ENCODE measurements around the gene PBX3. TPM values are rescaled to one million over a fixed set of nuclear protein-coding genes. Genes with fewer than 3 reads are reported as not detected.

Gene PBX3
- total and polyA plus RNA-seq, 9 of the 15 experiments (the other 6 are each of a cell fraction or from before 2014, with no cell fraction given): 0.14 to 5.8 (median 0.92) TPM

GRCh38 chr9:125810161-125810560 lies 63.0 kb downstream of the PBX3 start:
- H3K27ac ChIP-seq (ENCODE audit: extremely low read depth, low read depth, low read length): no peak overlapping the region
- no peaks in the 10 kb centered on the region for H3K36me3 ChIP-seq (ENCODE audit: control insufficient read depth, insufficient read depth, low read length)
- in situ Hi-C loops (cut with MboI): no loop called here
- no peak overlapping the region for H3K4me3 ChIP-seq
- intact Hi-C loops (cut with micrococcal nuclease): no loop called here
- H2AFZ ChIP-seq (ENCODE audit: low read depth, low read length): no peak overlapping the region
- no peak overlapping the region for H3K4me2 ChIP-seq (ENCODE audit: insufficient read depth, low read length)
- ChIA-PET POLR2A (interaction anchor here (1.3 kb wide), 1 partner anchor 12 kb away, joined by 3 read pairs; no protein-coding TSS in a partner anchor), CTCF (ENCODE audit: low intra/inter-chr PET ratio) (no interaction called here)
- H3K9me3 ChIP-seq (replicated peaks; ENCODE audit: control insufficient read depth, insufficient read depth, low read depth, low read length): no peaks in the 10 kb centered on the region
- no peak overlapping the region for H3K9ac ChIP-seq (ENCODE audit: insufficient read depth in 1 of 2, low read depth in 2 of 2, low read length in 2 of 2)
- H3K9me1 ChIP-seq (ENCODE audit: control insufficient read depth, insufficient read depth, low read length): no peaks in the 10 kb centered on the region
- no peak for TF ChIP-seq HDAC2 (IDR thresholded peaks at IDR 0.05)
- ATAC-seq (no peak), DNase-seq (ENCODE audit: extremely low read depth in 1 of 4, low spot score in 3 of 4) (no peak), FAIRE-seq (no peak)
- no peaks in the 10 kb centered on the region for H3K27me3 ChIP-seq (ENCODE audit: control insufficient read depth in 2 of 2, insufficient read depth in 2 of 2, low read length in 2 of 2)
- no peaks in the 10 kb centered on the region for H3K4me1 ChIP-seq (replicated peaks in 1 of 2; ENCODE audit: control insufficient read depth in 2 of 2, insufficient read depth in 2 of 2, low read length in 2 of 2)
- H4K20me1 ChIP-seq (replicated peaks; ENCODE audit: control insufficient read depth, insufficient read depth, low read length): no peaks in the 10 kb centered on the region
- no TSS peak for BruUV-seq (replicated peaks)
- H3K79me2 ChIP-seq (ENCODE audit: control insufficient read depth, insufficient read depth, low read length): no peaks in the 10 kb centered on the region

- no peak overlapping the region for H3K4me3 ChIP-seq
- WGBS (ENCODE audit: insufficient coverage, low coverage, missing lambda C conversion rate): 0% methylated on average over 3 of the region's 3 CpGs
- ChIA-PET POLR2A (interaction anchor here (0.7 kb wide), 1 partner anchor 278 kb away, joined by 3 read pairs; no protein-coding TSS in a partner anchor), CTCF (ENCODE audit: low intra/inter-chr PET ratio) (interaction anchor here (0.6 kb wide), 1 partner anchor 891 kb away, joined by 4 read pairs; no protein-coding TSS in a partner anchor)
- no peaks in the 10 kb centered on the region for H3K9me1 ChIP-seq (ENCODE audit: control insufficient read depth, insufficient read depth, low read length)
- H3K27me3 ChIP-seq (ENCODE audit: control insufficient read depth in 2 of 2, insufficient read depth in 2 of 2, low read length in 2 of 2): no peaks in the 10 kb centered on the region; a peak in 1 of 5 replicates
- ATAC-seq (no peak), FAIRE-seq (no peak), DNase-seq (ENCODE audit: extremely low read depth in 1 of 4, low spot score in 3 of 4) (no peak)
- no peak overlapping the region for H3K4me2 ChIP-seq (ENCODE audit: insufficient read depth, low read length)
- in situ Hi-C loops (cut with MboI): no loop called here
- intact Hi-C loops (cut with micrococcal nuclease): no loop called here
- H3K4me1 ChIP-seq (replicated peaks in 1 of 2; ENCODE audit: control insufficient read depth in 2 of 2, insufficient read depth in 2 of 2, low read length in 2 of 2): no peaks in the 10 kb centered on the region
- no peak overlapping the region for H3K9ac ChIP-seq (ENCODE audit: insufficient read depth in 1 of 2, low read depth in 2 of 2, low read length in 2 of 2)
- no TSS peak for BruUV-seq (replicated peaks)
- no peaks in the 10 kb centered on the region for H4K20me1 ChIP-seq (replicated peaks; ENCODE audit: control insufficient read depth, insufficient read depth, low read length)
- H3K9me3 ChIP-seq (replicated peaks; ENCODE audit: control insufficient read depth, insufficient read depth, low read depth, low read length): no peaks in the 10 kb centered on the region
- TF ChIP-seq NELFE (IDR thresholded peaks at IDR 0.05; ENCODE audit: insufficient read depth, insufficient read length) (no peak), ZFP1 (CRISPR knock-in tag; IDR thresholded peaks at IDR 0.05) (no peak), PHF8 (IDR thresholded peaks at IDR 0.05; ENCODE audit: borderline replicate concordance, low read length) (no peak), ERF (CRISPR knock-in tag; IDR thresholded peaks at IDR 0.05) (no peak), RFX1 (IDR thresholded peaks at IDR 0.05) (no peak), BRD4 (IDR thresholded peaks at IDR 0.05) (no peak)
- TF ChIP-seq, protein P1, sequence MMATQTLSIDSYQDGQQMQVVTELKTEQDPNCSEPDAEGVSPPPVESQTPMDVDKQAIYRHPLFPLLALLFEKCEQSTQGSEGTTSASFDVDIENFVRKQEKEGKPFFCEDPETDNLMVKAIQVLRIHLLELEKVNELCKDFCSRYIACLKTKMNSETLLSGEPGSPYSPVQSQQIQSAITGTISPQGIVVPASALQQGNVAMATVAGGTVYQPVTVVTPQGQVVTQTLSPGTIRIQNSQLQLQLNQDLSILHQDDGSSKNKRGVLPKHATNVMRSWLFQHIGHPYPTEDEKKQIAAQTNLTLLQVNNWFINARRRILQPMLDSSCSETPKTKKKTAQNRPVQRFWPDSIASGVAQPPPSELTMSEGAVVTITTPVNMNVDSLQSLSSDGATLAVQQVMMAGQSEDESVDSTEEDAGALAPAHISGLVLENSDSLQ (IDR thresholded peaks at IDR 0.05): no peak
- H3K79me2 ChIP-seq (ENCODE audit: control insufficient read depth, insufficient read depth, low read length): no peaks in the 10 kb centered on the region
- H3K36me3 ChIP-seq (ENCODE audit: control insufficient read depth, insufficient read depth, low read length): no peaks in the 10 kb centered on the region
- H2AFZ ChIP-seq (ENCODE audit: low read depth, low read length): no peak overlapping the region
- H3K27ac ChIP-seq (ENCODE audit: extremely low read depth, low read depth, low read length): no peak overlapping the region
Measured at GRCh38 chr9:125811002-125811401, 63.8 kb downstream of the PBX3 start.
